Calu3 (cell line): ENCODE results near the gene TF. TPM values are rescaled to one million over a fixed set of nuclear protein-coding genes. Genes with fewer than 3 reads are reported as not detected.

ENCODE experiments used
- BruUV-seq: library from RNA; stranded (reverse); fragments of 400-500 nt; replicated peaks from 2 replicates; lab custom pipeline; 2021; lab: Mats Ljungman, UMichigan
- CTCF ChIA-PET: fragments of 300-600 bp; sonication (Branson Sonifier 250); formaldehyde crosslinking; loops from one replicate; lab custom pipeline; 2022; ENCODE audit warnings: antibody characterized with exemption; lab: Charles Lee
- DNase-seq: peaks from one replicate; pipeline ENCODE4 v3.0.0; 2022
- H3K27ac Mint-ChIP-seq: one replicate; pipeline ENCODE4 v1.8.0; 2022; ENCODE audit warnings: mixed read lengths; ENCODE audit not compliant: unreplicated experiment
- H3K27me3 Mint-ChIP-seq: one replicate; pipeline ENCODE4 v1.8.0; 2022; ENCODE audit warnings: mixed read lengths; ENCODE audit not compliant: unreplicated experiment
- H3K36me3 Mint-ChIP-seq: one replicate; pipeline ENCODE4 v1.8.0; 2022; ENCODE audit warnings: mild to moderate bottlenecking, moderate library complexity, mixed read lengths; ENCODE audit not compliant: insufficient read depth, unreplicated experiment
- H3K4me1 Mint-ChIP-seq: one replicate; pipeline ENCODE4 v1.8.0; 2022; ENCODE audit warnings: mild to moderate bottlenecking, low read depth, mixed read lengths; ENCODE audit not compliant: unreplicated experiment
- H3K4me3 Mint-ChIP-seq: one replicate; pipeline ENCODE4 v1.8.0; 2022; ENCODE audit warnings: mild to moderate bottlenecking, low read depth, moderate library complexity, mixed read lengths; ENCODE audit not compliant: unreplicated experiment
- H3K9me3 Mint-ChIP-seq: one replicate; pipeline ENCODE4 v1.8.0; 2022; ENCODE audit warnings: low read depth, mixed read lengths; ENCODE audit not compliant: unreplicated experiment
- intact Hi-C: fragments of 100-400 bp; cut with micrococcal nuclease; formaldehyde crosslinking; loops from one replicate; pipeline ENCODE4 v1.10.0; 2022; ENCODE audit not compliant: unreplicated experiment
- total RNA-seq: library from RNA; stranded (reverse); gene quantifications from 2 replicates; pipeline ENCODE4 v1.2.3, GENCODE V29; 2022
- TF ChIP-seq, protein P1 (sequence below): fragments of 200-600 bp; IDR thresholded peaks from one replicate; pipeline ENCODE4 v1.8.0; 2022; ENCODE audit warnings: antibody characterized with exemption; ENCODE audit not compliant: unreplicated experiment

The TF gene
- total RNA-seq, 1 experiment from 2014 or later = 1.1 TPM

DNA sequence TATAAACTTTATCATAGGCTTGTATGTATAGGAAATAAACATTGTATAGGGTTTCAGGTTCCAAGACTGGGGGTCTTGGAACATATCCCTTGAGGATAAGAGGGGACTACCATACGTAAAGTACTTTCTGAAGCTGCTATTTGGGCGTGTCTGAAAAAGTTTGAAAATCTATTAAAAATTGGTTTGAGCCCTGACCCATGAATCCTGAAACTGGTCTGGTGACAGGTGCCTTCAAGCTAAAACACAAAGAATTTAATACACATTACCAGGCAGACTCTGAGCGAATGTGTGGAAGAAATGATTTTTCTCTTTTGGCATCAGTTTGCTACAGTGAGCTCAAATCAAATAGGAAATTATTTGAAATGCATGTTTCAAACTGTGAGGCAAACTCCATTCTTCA is 16.3 kb downstream of the TF start:
- H3K36me3 Mint-ChIP-seq = no peaks in the 10 kb centered on the region
- no peak overlapping the region for H3K27ac Mint-ChIP-seq
- CTCF ChIA-PET = no interaction called here
- TF ChIP-seq, protein P1, sequence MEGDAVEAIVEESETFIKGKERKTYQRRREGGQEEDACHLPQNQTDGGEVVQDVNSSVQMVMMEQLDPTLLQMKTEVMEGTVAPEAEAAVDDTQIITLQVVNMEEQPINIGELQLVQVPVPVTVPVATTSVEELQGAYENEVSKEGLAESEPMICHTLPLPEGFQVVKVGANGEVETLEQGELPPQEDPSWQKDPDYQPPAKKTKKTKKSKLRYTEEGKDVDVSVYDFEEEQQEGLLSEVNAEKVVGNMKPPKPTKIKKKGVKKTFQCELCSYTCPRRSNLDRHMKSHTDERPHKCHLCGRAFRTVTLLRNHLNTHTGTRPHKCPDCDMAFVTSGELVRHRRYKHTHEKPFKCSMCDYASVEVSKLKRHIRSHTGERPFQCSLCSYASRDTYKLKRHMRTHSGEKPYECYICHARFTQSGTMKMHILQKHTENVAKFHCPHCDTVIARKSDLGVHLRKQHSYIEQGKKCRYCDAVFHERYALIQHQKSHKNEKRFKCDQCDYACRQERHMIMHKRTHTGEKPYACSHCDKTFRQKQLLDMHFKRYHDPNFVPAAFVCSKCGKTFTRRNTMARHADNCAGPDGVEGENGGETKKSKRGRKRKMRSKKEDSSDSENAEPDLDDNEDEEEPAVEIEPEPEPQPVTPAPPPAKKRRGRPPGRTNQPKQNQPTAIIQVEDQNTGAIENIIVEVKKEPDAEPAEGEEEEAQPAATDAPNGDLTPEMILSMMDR = no peak
- H3K4me3 Mint-ChIP-seq = no peak overlapping the region
- no peaks in the 10 kb centered on the region for H3K9me3 Mint-ChIP-seq
- peaks cover 94% of the 10 kb centered on the region for H3K27me3 Mint-ChIP-seq
- intact Hi-C loops = no loop called here
- no peaks in the 10 kb centered on the region for H3K4me1 Mint-ChIP-seq
- BruUV-seq = no TSS peak
- DNase-seq = no peak

DNA sequence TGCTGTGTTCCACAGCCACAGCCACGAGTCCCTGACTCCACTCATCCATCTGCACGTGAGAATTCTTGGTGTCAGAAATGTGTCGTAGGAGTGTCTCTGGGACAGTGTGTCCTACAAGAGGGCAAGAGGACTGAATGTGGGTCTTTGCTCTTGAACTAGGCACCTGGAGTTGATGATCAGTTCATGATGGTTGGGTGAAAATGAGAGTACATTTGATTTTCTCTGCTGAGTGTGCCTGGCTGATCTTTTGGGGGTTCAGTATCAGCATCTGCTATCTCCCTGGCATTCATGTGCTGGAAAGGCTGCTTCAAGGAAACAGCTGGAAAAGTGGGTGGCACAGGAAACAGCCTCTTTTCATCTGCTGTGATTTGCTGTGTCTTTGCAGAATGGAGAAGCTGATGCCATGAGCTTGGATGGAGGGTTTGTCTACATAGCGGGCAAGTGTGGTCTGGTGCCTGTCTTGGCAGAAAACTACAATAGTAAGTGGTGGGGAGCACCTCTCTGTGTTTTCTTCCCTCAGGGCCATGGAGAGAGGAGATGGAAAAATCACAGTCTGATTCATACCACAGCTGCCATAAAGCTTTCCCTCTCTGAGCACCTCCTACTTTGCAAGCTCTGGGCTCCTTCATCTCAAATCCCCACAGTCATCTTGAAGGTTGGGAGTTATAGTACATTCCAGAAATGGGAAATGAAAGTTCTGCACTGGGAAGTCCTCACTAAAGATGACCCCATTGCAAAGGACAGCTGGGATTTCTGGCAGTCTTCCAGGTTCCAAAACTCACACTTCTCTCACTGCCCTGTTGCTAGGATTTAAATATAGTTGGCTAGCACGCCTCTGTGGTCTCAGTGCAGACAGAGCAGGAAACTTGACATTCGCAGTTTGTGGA is 17.8 kb downstream of the TF start:
- H3K4me3 Mint-ChIP-seq = no peak overlapping the region
- intact Hi-C loops = no loop called here

DNA sequence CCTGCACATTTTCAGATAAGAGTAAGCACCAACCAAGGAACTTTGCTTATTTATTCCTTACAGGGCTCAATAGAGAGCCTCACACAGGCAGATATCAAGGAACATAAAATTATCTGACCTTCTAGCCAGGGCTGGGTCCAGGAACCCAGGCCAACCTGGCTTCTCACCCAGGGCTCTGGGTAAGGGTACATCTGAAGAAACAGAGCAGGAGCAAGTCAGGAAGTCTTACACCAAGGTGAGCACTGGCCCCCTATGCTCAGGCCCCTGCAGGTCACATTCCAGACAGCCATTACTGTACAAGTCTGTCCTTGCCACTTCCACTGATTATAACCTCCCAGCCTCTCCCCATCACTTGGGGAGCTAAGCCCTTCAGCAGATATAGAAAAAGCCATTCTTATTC is 19.1 kb downstream of the TF start:
- intact Hi-C loops = no loop called here
- no peaks in the 10 kb centered on the region for H3K4me1 Mint-ChIP-seq
- TF ChIP-seq, protein P1 = no peak
- CTCF ChIA-PET = no interaction called here
- no peak overlapping the region for H3K27ac Mint-ChIP-seq
- no peak overlapping the region for H3K4me3 Mint-ChIP-seq
- no peak for DNase-seq
- H3K9me3 Mint-ChIP-seq = no peaks in the 10 kb centered on the region
- H3K36me3 Mint-ChIP-seq = no peaks in the 10 kb centered on the region
- H3K27me3 Mint-ChIP-seq = peaks cover 79% of the 10 kb centered on the region
- BruUV-seq = no TSS peak

More for the DNA sequence above, 17.8 kb downstream of the TF start:
- Mint-ChIP-seq H3K27ac (no peak overlapping the region), H3K4me1 (no peaks in the 10 kb centered on the region), H3K9me3 (no peaks in the 10 kb centered on the region), H3K27me3 (peaks cover 91% of the 10 kb centered on the region), H3K36me3 (no peaks in the 10 kb centered on the region)
- CTCF ChIA-PET = interaction anchor here (0.7 kb wide), 1 partner anchor 88 kb away, joined by 3 read pairs; no protein-coding TSS in a partner anchor
- TF ChIP-seq, protein P1 = no peak
- DNase-seq = no peak
- no TSS peak for BruUV-seq

DNA sequence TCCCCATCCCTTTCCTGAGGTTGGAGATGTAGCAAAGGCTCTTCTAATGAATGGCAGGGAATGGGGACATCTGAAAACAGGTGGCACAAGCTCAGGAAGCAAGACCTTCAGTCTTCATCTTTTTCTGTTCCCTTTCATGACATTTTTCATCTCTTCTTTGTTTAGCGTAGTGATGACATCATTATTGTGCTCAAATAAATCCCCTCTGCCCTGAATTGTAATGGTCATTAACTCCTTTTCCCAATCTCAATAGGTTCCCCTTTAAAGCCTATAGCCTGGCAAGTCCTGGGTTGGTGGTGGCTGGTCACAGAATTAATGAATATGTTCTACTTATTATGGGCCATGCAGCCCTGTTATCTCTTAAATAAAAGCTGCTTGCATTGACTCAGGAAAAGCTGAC is 21.4 kb downstream of the TF start:
- intact Hi-C loops = no loop called here
- Mint-ChIP-seq H3K27ac (no peak overlapping the region), H3K27me3 (peaks cover 73% of the 10 kb centered on the region), H3K9me3 (no peaks in the 10 kb centered on the region), H3K36me3 (no peaks in the 10 kb centered on the region), H3K4me1 (no peaks in the 10 kb centered on the region), H3K4me3 (no peak overlapping the region)
- TF ChIP-seq, protein P1 = no peak
- CTCF ChIA-PET = interaction anchor here (1.5 kb wide), 1 partner anchor 25 kb away, joined by 3 read pairs; no protein-coding TSS in a partner anchor
- no TSS peak for BruUV-seq
- DNase-seq = no peak
